HG03139 (cell line): ENCODE data around the gene SLC25A30.
"Not testable (repeated sequence)": the region's sequence is repeated elsewhere in the genome, so short reads cannot be mapped to it uniquely, and the experiment has no call there.

ENCODE experiments used
- ATAC-seq: cut with Tn5 transposase; IDR thresholded peaks from one replicate; pipeline ENCODE4 v1.9.1; 2021; ENCODE audit not compliant: unreplicated experiment

SLC25A30 gene

DNA sequence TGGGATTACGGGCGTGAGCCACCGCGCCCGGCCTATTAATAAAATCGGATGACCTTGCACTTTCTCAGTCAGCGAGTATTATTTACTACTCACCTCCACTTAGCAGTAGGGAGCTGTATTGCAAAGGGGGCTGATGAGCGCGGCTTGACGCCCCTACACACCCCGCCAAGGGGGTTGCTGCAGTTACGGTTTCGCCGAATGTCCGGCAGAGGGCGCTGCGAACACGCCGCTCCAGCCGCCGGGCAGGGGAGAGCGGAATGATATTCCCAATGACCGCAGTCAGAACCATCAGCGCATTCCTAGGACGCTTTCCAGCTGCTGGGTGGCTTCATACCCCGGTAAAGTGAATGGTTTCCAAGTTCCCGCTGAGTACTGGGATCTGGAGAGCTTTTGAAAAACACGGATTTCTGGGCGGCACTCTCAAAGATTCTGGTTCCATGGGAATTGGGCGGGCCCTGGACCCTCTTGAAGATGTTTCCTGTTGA is 47.2 kb downstream of the SLC25A30 start:
- ATAC-seq, result no peak

DNA sequence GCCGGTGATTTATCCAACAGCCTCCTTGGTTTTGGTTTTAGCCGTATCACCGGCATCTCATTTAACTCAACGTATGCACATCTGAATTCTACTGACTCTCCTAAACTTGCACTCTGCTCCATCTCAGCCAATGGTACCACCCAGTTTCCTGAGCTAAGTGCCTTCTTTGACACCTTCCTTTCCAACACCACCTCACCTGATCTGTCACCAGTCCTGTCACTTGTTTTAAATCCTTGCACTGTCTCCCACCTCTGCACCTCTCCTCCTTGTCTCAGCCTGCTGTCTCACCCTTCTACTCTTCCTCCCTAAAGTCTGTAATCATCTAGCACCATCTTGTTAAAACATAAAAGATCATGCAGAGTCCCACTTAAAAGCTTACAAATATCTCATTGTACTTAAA is 49.1 kb downstream of the SLC25A30 start:
- no peak for ATAC-seq

GRCh38 chr13:45368571-45368970 is 49.6 kb downstream of the SLC25A30 start:
- ATAC-seq, result no peak

DNA sequence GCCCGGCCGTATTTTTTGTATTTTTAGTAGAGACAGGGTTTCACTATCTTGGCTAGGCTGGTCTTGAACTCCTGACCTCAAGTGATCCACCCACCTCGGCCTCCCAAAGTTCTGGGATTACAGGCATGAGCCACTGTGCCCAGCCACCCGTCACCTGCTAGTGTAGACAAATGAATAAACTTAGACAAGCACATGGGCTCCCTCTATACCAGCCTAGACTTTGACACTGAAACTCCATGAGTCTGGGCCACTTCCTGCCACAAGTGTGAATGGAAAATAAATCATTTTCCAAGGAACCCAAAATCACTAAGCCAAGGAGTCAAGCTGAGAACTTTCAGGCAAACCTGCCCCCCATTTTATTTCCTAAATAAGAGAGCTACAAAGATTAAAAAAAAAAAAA is 50.2 kb downstream of the SLC25A30 start:
- no peak for ATAC-seq

DNA sequence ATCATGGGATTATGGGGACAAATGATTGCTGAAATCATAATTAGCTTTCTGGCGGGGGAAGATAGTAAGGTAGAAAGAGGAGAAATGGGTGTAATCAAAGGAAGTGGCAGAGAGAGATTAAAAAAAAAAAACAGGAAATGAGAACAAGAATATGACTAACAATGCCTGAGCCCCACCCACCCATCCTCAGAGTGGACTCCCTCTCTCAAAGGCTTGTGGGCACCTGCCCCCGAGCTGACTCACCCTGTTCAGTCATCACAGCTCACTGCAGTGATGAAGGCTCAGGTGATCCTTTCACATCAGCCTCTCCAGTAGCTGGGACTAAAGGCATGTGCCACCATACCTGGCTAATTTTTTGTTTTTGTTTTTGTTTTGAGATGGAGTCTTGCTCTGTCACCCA is 50.8 kb downstream of the SLC25A30 start:
- ATAC-seq, result peak; percentile 92

DNA sequence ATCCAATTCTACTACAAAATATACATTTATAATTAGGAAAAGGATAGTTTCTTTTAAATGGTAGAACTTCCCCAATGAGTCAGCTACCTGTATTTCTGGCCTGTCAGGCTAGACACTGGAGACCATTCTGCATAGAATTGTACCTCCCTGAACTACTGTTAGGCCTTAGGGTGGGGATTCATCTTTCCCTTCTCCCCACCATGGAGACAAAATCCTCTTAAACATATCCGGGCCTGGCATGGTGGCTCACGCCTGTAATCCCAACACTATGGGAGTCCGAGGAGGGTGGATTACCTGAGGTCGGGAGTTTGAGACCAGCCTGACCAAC is 52.7 kb downstream of the SLC25A30 start:
- no peak for ATAC-seq

- ATAC-seq, result no peak
These were observed 53.2 kb downstream of the SLC25A30 start for GRCh38 chr13:45364876-45365557.

- no peak for ATAC-seq
These were observed 55.2 kb downstream of the SLC25A30 start for GRCh38 chr13:45362939-45363338.

DNA sequence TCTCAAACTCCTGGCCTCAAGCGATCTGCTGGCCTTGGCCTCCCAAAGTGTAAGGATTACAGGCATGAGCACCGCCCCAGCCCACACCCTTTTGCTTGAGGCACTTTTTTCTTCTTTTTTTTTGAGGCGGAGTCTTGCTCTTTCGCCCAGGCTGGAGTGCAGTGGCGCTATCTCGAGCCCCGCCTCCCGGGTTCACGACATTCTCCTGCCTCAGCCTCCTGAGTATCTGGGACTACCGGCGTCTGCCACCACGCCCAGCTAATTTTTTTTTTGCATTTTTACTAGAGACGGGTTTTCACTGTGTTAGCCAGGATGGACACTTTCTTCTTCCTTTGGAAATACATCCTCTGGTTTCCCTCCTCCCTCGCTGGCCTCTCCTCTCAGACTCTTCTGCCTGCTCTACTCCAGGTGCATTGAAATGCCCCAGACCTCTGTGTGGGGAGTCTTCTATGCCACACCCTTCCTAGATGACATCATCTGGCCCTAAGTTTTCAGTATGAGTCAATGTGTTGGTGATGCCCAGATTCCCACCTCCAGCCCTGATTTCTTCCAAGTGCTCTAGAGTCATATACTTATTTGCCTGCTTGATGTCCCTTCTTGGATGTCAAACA is 56.5 kb downstream of the SLC25A30 start:
- ATAC-seq, result no peak

DNA sequence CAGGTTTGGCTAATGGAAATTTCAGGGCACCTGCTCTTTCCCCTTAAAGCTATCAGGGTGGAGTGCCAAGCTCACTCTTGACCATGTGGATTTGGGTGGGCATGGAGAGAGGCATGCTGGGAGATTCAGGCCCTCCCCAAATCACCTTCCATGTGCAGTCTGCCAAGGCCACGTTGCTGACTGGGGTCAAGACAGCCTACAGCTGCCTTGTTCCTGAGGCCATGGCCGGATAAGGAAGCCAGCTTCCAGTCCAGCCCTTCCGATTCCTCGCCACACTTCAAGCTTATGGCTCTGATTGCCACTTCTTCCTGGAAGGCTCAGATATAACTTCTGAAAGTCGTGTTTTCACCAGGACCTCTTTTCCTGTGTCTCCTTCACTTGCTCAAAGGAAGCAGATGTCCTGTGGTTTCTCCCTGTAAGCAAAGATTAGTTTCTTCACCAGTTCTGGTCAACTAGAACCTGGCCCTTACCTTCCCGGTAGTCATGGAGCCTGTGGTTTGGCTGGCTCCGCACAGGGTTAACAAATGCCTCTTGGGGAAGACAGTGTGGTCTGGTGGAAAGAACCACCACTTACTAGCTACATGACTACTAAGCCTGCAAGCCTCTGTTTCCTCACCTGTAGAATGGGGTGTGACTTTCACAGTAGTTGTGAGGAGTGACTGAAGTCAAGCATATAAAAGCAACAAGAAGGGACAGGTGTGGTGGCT is 61.1 kb downstream of the SLC25A30 start:
- ATAC-seq, result no peak

GRCh38 chr13:45353895-45354294 is 64.3 kb downstream of the SLC25A30 start:
- no peak for ATAC-seq

- no peak for ATAC-seq
These were observed 66.1 kb downstream of the SLC25A30 start for GRCh38 chr13:45352031-45352430.

GRCh38 chr13:45350152-45350551 is 68.0 kb downstream of the SLC25A30 start:
- no peak for ATAC-seq

DNA sequence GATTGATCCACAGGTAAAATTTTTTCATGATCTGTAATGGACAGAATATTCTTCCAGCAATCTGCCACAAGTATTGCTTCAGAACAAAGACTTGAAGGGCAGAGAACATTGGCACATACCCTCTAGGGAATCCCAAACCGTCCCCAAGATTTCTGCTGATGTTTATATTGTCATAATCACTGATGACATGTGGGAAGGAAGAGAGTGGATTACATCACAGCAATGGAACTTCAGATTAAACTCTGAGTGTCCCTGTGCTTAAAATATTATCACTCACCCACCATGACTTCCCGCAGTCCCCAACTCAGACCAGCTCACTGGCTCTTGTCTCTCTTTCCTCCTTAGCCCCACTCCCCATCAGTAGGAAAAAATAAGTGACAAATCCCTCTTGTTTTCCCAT is 68.7 kb downstream of the SLC25A30 start:
- ATAC-seq, result no peak

DNA sequence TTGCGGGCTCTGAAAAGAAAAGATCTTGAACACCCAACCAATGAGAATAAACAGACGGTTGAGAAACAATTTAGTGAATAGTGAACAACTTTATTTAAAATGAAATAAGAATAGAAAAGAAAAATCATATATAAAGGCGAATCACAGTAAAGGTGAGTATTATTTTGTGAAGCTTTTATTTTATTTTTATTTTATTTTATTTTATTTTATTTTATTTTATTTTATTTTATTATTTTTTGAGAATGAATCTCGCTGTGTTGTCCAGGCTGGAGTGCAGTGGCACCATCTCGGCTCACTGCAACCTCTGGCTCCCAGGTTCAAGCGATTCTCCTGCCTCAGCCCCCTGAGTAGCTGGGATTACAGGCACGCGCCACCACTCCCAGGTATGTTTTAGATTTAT is 74.1 kb downstream of the SLC25A30 start:
- ATAC-seq, result not testable (repeated sequence)
